Progenitor cell of endocrine pancreas (in vitro differentiated cells): ENCODE data around the gene SPTBN1. TPM values are rescaled to one million over a fixed set of nuclear protein-coding genes. Genes with fewer than 3 reads are reported as not detected.
A peak's percentile ranks its signal among the peaks of the same experiment; 100 is the strongest.

Experiments
- DNase-seq: peaks from one replicate; pipeline ENCODE4 v3.0.0; 2021; ENCODE audit warnings: low spot score; ENCODE audit not compliant: unreplicated experiment
- H3K27ac Mint-ChIP-seq: 2 replicates; pipeline ENCODE4 v1.8.0; 2021; ENCODE audit warnings: mild to moderate bottlenecking, moderate library complexity, mixed read lengths
- H3K27me3 Mint-ChIP-seq: 2 replicates; pipeline ENCODE4 v1.8.0; 2021; ENCODE audit warnings: mixed read lengths
- H3K36me3 Mint-ChIP-seq: 2 replicates; pipeline ENCODE4 v1.8.0; 2022; ENCODE audit warnings: mixed read lengths; ENCODE audit not compliant: insufficient read depth
- H3K4me1 Mint-ChIP-seq: 2 replicates; pipeline ENCODE4 v1.8.0; 2021; ENCODE audit warnings: low read depth, mixed read lengths
- H3K4me3 Mint-ChIP-seq: 2 replicates; pipeline ENCODE4 v1.8.0; 2021; ENCODE audit warnings: low read depth, mild to moderate bottlenecking, moderate library complexity, mixed read lengths
- H3K9me3 Mint-ChIP-seq: 2 replicates; pipeline ENCODE4 v1.8.0; 2021; ENCODE audit warnings: low read depth, mixed read lengths
- long read RNA-seq: library from polyadenylated mRNA; unstranded; transcript quantifications from one replicate; pipeline ENCODE4 v2.0.0, GENCODE V29; 2020
- total RNA-seq: library from RNA; stranded (reverse); gene quantifications from 2 replicates; pipeline ENCODE4 v1.2.1, GENCODE V29; 2021
- TF ChIP-seq, protein P1 (sequence below): fragments of 200-600 bp; sonication (generic); IDR thresholded peaks from one replicate; pipeline ENCODE4 v1.5.0; 2021; ENCODE audit warnings: antibody characterized with exemption, mild to moderate bottlenecking; ENCODE audit not compliant: unreplicated experiment

Gene SPTBN1
- total RNA-seq: 283 and 287 TPM in 2 replicates
- long read RNA-seq, transcript SPTBN1-204 (4 exons, 3,332 nt): major isoform, 18 of 285 reads
- long read RNA-seq, partial matches to known transcripts: 250 of 285 reads
- long read RNA-seq, other reads (novel, unspliced or antisense): 15 of 285 reads

DNA sequence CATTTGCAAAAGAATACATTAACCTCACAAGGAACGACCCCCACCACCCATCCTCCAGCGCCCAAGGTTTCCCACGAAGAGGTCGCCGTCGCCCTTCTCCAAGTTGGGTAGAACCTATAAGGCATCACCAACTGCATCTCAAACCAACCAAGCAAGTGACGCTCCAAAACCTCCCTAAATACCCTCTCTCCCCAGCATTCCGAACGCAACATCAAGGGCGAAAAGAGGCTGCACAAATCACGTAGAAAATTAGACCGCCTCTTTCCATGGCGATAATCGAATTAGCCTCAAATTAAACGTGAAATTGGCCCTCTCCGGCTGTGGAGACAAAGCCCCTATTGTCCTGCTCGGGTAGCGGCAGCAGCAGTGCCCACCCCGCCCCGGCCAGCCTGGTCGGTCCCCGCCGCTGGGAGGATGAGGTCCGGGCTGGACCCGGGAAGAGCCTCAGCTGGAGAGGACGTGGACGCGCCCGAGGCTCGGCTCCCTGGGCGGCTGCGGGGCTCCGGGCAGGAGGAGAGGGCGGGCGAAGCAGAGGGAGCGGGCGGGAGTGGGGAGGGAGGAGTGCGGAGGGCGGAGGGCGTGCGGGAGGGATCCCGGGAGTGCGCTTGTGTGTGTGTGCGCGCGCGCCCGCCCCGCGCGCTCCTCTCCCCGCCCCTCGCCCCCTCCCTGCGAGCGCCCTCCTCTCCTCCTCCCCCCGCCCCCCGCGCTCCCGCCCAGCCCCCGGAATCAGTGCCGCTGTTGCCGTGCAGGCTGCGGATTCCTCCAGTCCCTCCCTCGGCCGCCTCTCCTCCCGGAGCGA, at the start of gene SPTBN1:
TSS of gene SPTBN1 (plus strand) at position 765 of the 799 bp plus-strand sequence. CDS start 70,092 bp downstream, outside the sequence.
- peak; percentile 81 for DNase-seq
- Mint-ChIP-seq H3K4me3 (peak within 1 kb of the TSS; percentile 86), H3K9me3 (no peaks in the 10 kb centered on the region), H3K36me3 (no peaks in the 10 kb centered on the region), H3K27ac (peak within 1 kb of the TSS; percentile 94), H3K4me1 (peaks cover 18% of the 10 kb centered on the region), H3K27me3 (peaks cover 25% of the 10 kb centered on the region)
- TF ChIP-seq, protein P1, sequence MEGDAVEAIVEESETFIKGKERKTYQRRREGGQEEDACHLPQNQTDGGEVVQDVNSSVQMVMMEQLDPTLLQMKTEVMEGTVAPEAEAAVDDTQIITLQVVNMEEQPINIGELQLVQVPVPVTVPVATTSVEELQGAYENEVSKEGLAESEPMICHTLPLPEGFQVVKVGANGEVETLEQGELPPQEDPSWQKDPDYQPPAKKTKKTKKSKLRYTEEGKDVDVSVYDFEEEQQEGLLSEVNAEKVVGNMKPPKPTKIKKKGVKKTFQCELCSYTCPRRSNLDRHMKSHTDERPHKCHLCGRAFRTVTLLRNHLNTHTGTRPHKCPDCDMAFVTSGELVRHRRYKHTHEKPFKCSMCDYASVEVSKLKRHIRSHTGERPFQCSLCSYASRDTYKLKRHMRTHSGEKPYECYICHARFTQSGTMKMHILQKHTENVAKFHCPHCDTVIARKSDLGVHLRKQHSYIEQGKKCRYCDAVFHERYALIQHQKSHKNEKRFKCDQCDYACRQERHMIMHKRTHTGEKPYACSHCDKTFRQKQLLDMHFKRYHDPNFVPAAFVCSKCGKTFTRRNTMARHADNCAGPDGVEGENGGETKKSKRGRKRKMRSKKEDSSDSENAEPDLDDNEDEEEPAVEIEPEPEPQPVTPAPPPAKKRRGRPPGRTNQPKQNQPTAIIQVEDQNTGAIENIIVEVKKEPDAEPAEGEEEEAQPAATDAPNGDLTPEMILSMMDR: no peak

DNA sequence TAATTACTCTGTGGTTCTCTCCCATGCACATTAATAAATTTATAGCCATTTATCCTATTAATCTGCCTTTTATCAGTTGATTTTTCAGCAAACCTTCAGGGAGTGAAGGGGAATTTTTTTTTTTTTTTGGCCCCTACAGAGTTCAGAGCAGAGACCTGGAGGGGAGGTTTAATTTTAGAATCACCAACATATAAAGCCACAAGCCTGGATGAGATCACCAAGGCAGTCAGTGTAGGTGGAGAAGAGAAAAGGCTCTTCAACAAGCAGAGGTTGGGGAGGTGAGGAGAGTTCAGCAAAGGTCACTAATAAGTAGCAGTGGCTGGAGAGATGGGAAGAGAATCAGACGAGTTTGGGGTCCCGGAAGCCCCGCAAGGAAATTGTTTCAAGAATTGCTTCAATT, 48.4 kb upstream of the SPTBN1 start:
- H3K36me3 Mint-ChIP-seq: no peaks in the 10 kb centered on the region
- H3K9me3 Mint-ChIP-seq: no peaks in the 10 kb centered on the region
- DNase-seq: no peak
- TF ChIP-seq, protein P1: no peak
- H3K4me3 Mint-ChIP-seq: no peak overlapping the region
- no peak overlapping the region for H3K27ac Mint-ChIP-seq
- H3K4me1 Mint-ChIP-seq: peaks cover 9% of the 10 kb centered on the region
- no peaks in the 10 kb centered on the region for H3K27me3 Mint-ChIP-seq

DNA sequence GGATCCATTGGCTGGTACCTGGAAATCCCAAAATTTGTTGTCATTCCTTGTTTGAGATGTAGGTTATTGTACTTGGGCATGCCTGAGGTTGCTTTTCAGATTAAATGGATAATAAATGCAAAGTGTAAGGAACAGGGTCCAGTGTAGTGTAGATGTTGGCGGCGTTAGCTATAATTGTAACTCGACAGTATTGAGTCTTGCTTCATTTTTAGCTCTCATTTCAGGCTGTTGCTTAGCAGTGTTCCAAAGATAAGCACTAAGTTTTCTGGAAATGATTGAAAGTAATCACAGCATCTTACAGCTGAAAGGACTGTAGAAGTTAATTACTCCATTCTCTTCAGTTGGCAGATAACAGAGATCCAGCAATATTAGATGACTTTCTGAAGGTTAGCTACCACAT, 47.8 kb upstream of the SPTBN1 start:
- H3K9me3 Mint-ChIP-seq: no peaks in the 10 kb centered on the region
- DNase-seq: no peak
- H3K27me3 Mint-ChIP-seq: no peaks in the 10 kb centered on the region
- H3K4me1 Mint-ChIP-seq: peaks cover 9% of the 10 kb centered on the region
- no peak overlapping the region for H3K27ac Mint-ChIP-seq
- H3K4me3 Mint-ChIP-seq: no peak overlapping the region
- TF ChIP-seq, protein P1: no peak
- no peaks in the 10 kb centered on the region for H3K36me3 Mint-ChIP-seq

DNA sequence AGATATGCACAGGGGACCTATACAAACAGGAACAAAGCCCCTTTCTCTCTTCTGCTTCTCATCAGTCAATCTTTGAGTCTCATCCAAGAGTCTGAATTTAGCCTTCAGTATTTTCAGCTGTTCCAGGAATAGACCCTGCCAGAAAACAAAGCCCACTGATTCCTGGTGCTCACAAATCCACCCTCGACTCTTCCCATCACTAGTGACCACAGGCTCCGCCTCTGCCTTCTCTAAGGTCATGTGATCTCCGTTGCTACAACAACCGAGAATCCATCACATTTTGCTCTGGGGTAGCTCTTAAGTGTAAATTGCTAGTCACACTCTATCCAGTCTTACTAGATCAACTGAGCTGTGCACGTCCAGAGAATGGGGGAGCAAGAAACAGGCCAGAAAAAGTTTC, 46.4 kb upstream of the SPTBN1 start:
- Mint-ChIP-seq H3K27me3 (no peaks in the 10 kb centered on the region), H3K36me3 (no peaks in the 10 kb centered on the region), H3K27ac (no peak overlapping the region), H3K4me3 (no peak overlapping the region), H3K4me1 (peaks cover 8% of the 10 kb centered on the region), H3K9me3 (no peaks in the 10 kb centered on the region)
- DNase-seq: no peak
- TF ChIP-seq, protein P1: no peak

DNA sequence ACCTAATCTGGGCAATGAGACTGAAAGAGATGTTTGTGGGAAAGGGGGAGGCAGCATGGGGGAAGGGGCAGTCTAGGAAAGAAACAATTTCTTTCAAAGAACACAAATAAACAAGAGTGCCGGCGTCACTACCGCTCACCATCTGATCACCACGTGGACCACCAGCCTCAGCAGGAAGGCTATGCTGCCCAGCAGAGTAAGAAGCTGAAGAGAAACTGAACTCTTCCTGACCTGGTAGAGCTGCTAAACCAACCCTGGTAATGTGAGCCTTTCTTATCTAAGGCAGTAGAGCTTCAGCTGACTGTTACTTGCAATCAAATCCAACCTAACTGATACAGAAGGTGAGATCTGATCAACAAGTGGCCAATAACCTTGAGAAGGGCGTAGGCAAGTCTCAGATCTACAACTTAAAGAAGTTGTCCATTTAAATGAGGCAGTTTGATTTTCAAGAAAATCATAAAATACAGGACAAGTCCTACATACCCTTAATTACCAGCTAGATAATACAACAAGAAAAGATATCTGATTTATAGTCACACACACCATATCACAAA, 44.2 kb upstream of the SPTBN1 start:
- Mint-ChIP-seq H3K36me3 (no peaks in the 10 kb centered on the region), H3K27me3 (peaks cover 3% of the 10 kb centered on the region), H3K4me1 (peaks cover 6% of the 10 kb centered on the region), H3K4me3 (no peak overlapping the region), H3K27ac (no peak overlapping the region), H3K9me3 (no peaks in the 10 kb centered on the region)
- TF ChIP-seq, protein P1: no peak
- DNase-seq: no peak
